HepG2 (cell line): ENCODE results near the gene ATP2A3. TPM values are rescaled to one million over a fixed set of nuclear protein-coding genes. Genes with fewer than 3 reads are reported as not detected.

ENCODE experiments used
- ATAC-seq: fragments of 200-7000 bp; cut with Tn5 transposase; 3 replicates; pipeline ENCODE4 v1.9.1; 2020; ENCODE audit warnings: mild to moderate bottlenecking, moderate library complexity
- BruUV-seq: library from RNA; stranded (reverse); fragments of 400-500 nt; replicated peaks from 2 replicates; lab custom pipeline; 2021; lab: Mats Ljungman, UMichigan
- CTCF ChIA-PET: fragments of 300-600 bp; formaldehyde crosslinking; extraction: SDS; loops from one replicate; lab custom pipeline; 2021; ENCODE audit warnings: low total read pairs, inconsistent platforms, low intra/inter-chr PET ratio; lab: Yijun Ruan, JAX
- POLR2A ChIA-PET: fragments of 350-600 bp; sonication (Branson Sonifier 250); formaldehyde crosslinking; loops from one replicate; lab custom pipeline; 2020; ENCODE audit warnings: antibody characterized with exemption, inconsistent platforms; lab: Yijun Ruan, JAX
- DNase-seq: peaks from one replicate; pipeline ENCODE4 v3.0.0-alpha.2; 2015; ENCODE audit warnings: low spot score
- FAIRE-seq: peaks from 3 replicates; lab custom pipeline; 2011; peaks lifted over from hg19 to GRCh38; lab: Jason Lieb, UNC
- H2AFZ ChIP-seq: one replicate; pipeline ENCODE4 v1.6.1; 2011; ENCODE audit warnings: low read length, inconsistent platforms
- H3K27ac ChIP-seq: fragments of 300-600 bp; 3 replicates; pipeline ENCODE4 v1.8.0; 2011; ENCODE audit warnings: mixed run types, mild to moderate bottlenecking, mixed read lengths, low read length, inconsistent platforms; ENCODE audit not compliant: insufficient read depth; ENCODE audit errors: extremely low read length
- H3K27me3 ChIP-seq, 2 experiments: fragments of 200-600 bp in 1 of 2; 2 replicates in 1 of 2; 3 replicates in 1 of 2; pipeline versions ENCODE4 v1.6.0 to v1.8.0; 2011; ENCODE audit warnings: low read length in 2 of 2, mild to moderate bottlenecking in 2 of 2, moderate library complexity in 2 of 2, inconsistent platforms in 1 of 2; ENCODE audit not compliant: insufficient read depth in 2 of 2, control insufficient read depth in 1 of 2
- H3K36me3 ChIP-seq, 2 experiments: fragments of 200-600 bp in 1 of 2; replicated peaks in 1 of 2; 2 replicates in 1 of 2; 3 replicates in 1 of 2; pipeline versions ENCODE4 v1.5.1 to v1.8.0; 2011; ENCODE audit warnings: low read length in 2 of 2, inconsistent platforms in 1 of 2; ENCODE audit not compliant: insufficient read depth in 2 of 2, control insufficient read depth in 1 of 2
- H3K4me1 ChIP-seq: 2 replicates; pipeline ENCODE4 v1.5.1; 2012; ENCODE audit warnings: low read length, inconsistent platforms; ENCODE audit not compliant: insufficient read depth
- H3K4me2 ChIP-seq: 2 replicates; pipeline ENCODE4 v1.6.0; 2011; ENCODE audit warnings: low read depth, low read length, inconsistent platforms
- H3K4me3 ChIP-seq, 3 experiments: fragments of 200-600 bp in 1 of 3; sonication (generic), shearing (Covaris generic) in 1 of 3; replicated peaks in 1 of 3; 2 replicates each; pipeline ENCODE4 v1.5.1; 2011 to 2016; ENCODE audit warnings: low read length in 3 of 3, inconsistent platforms in 2 of 3, low read depth in 2 of 3, mild to moderate bottlenecking in 2 of 3, control low read depth in 1 of 3, mixed read lengths in 1 of 3; ENCODE audit not compliant: insufficient read depth in 1 of 3
- H3K79me2 ChIP-seq: one replicate; pipeline ENCODE4 v1.6.1; 2011; ENCODE audit warnings: low read length, inconsistent platforms; ENCODE audit not compliant: insufficient read depth
- H3K9ac ChIP-seq: 2 replicates; pipeline ENCODE4 v1.6.0; 2011; ENCODE audit warnings: mild to moderate bottlenecking, low read depth, low read length, inconsistent platforms; ENCODE audit not compliant: insufficient read depth
- H3K9me3 ChIP-seq: 2 replicates; pipeline ENCODE4 v1.5.1; 2012; ENCODE audit warnings: mild to moderate bottlenecking, low read length
- H4K20me1 ChIP-seq: 2 replicates; pipeline ENCODE4 v1.6.0; 2011; ENCODE audit warnings: inconsistent platforms, mild to moderate bottlenecking, low read length, moderate library complexity; ENCODE audit not compliant: insufficient read depth
- ARNT ChIP-seq: fragments of 450-650 bp; IDR thresholded peaks from 2 replicates; pipeline ENCODE4 v1.6.1; 2017
- HNF4A ChIP-seq: sonication (generic); formaldehyde crosslinking; IDR thresholded peaks from 2 replicates; pipeline ENCODE4 v1.4.0; 2020; ENCODE audit warnings: missing genetic modification reagents
- IRF9 ChIP-seq: sonication (generic); formaldehyde crosslinking; IDR thresholded peaks from 2 replicates; pipeline ENCODE4 v1.8.0; 2022; ENCODE audit warnings: missing genetic modification reagents, mild to moderate bottlenecking, borderline replicate concordance
- KDM5B ChIP-seq: sonication (generic); formaldehyde crosslinking; IDR thresholded peaks from 2 replicates; pipeline ENCODE4 v1.4.0; 2020; ENCODE audit warnings: missing genetic modification reagents, mild to moderate bottlenecking, borderline replicate concordance
- MTF2 ChIP-seq: sonication (generic); formaldehyde crosslinking; IDR thresholded peaks from 2 replicates; pipeline ENCODE4 v1.5.0; 2020; ENCODE audit warnings: missing genetic modification reagents, borderline replicate concordance
- REXO4 ChIP-seq: sonication (generic); formaldehyde crosslinking; IDR thresholded peaks from 2 replicates; pipeline ENCODE4 v1.8.0; 2022; ENCODE audit warnings: missing genetic modification reagents, mild to moderate bottlenecking, borderline replicate concordance
- TBX2 ChIP-seq: sonication (generic); formaldehyde crosslinking; IDR thresholded peaks from 2 replicates; pipeline ENCODE4 v1.5.0; 2020; ENCODE audit warnings: missing genetic modification reagents, mild to moderate bottlenecking, borderline replicate concordance
- ZNF597 ChIP-seq: sonication (generic); formaldehyde crosslinking; IDR thresholded peaks from 2 replicates; pipeline ENCODE4 v1.5.0; 2020; ENCODE audit warnings: missing genetic modification reagents
- ZZZ3 ChIP-seq: sonication (generic); formaldehyde crosslinking; IDR thresholded peaks from 2 replicates; pipeline ENCODE4 v1.4.0; 2020; ENCODE audit warnings: missing genetic modification reagents, mild to moderate bottlenecking, borderline replicate concordance
- WGBS: methylation state at CpG from one replicate; pipeline ENCODE4 v1.1.6; 2017; ENCODE audit warnings: low lambda C conversion rate; 5-methylcytosine and 5-hydroxymethylcytosine counted together
- in situ Hi-C: cut with HindIII; loops from 2 replicates; pipeline ENCODE4 v1.10.0; 2017; ENCODE audit warnings: low pct_unique_long_range_greater_than_20kb; ENCODE audit not compliant: extremely low pct_ligation_motif_present
- intact Hi-C: fragments of 100-400 bp; cut with micrococcal nuclease; formaldehyde crosslinking; loops from one replicate; pipeline ENCODE4 v1.10.0; 2022; ENCODE audit not compliant: unreplicated experiment
- polyA plus RNA-seq, 8 experiments: library from polyadenylated mRNA; depleted of rRNA in 3 of 8; stranded (reverse) in 7 of 8; unstranded in 1 of 8; fragments of >200 nt; fragmentation: Illumina TruSeq in 4 of 8; extraction: Trizol in 4 of 8; gene quantifications; 2 replicates each; pipeline versions ENCODE4 v1.2.1 to v1.2.3, GENCODE V29; 2011 to 2016; ENCODE audit warnings: low read depth in 4 of 8, missing spikeins in 1 of 8, mixed read lengths in 1 of 8; ENCODE audit not compliant: insufficient read depth in 1 of 8
- total RNA-seq, 5 experiments: library from RNA; depleted of rRNA; stranded (reverse); fragments of >200 nt; fragmentation: Illumina TruSeq; extraction: Trizol; gene quantifications; 2 replicates each; pipeline ENCODE4 v1.2.3, GENCODE V29; 2016; ENCODE audit warnings: low read depth in 1 of 5

ATP2A3 gene
- total and polyA plus RNA-seq, 2 of the 13 experiments (the other 11 are each of a cell fraction or from before 2014, with no cell fraction given) = 0.07 TPM; not detected in 1

- BruUV-seq = no TSS peak
- ChIA-PET CTCF (no interaction called here), POLR2A (interaction anchor here (3.5 kb wide), 1 partner anchor 9 kb away, joined by 47 read pairs; no protein-coding TSS in a partner anchor)
- DNase-seq (no peak), ATAC-seq (no peak), FAIRE-seq (no peak)
- in situ Hi-C loops = no loop called here
- intact Hi-C loops = no loop called here
- Histone ChIP-seq H2AFZ (no peak overlapping the region), H3K4me2 (no peak overlapping the region), H3K9me3 (no peaks in the 10 kb centered on the region), H3K27ac (no peak overlapping the region), H3K4me3 (no peak overlapping the region), H4K20me1 (no peaks in the 10 kb centered on the region), H3K79me2 (no peaks in the 10 kb centered on the region), H3K36me3 (no peaks in the 10 kb centered on the region), H3K9ac (no peak overlapping the region), H3K4me1 (peaks cover 35% of the 10 kb centered on the region), H3K27me3 (peaks cover 0 to 19% of the 10 kb centered on the region in 2 experiments; a peak in 2 of 5 replicates)
- 28% methylated on average over 2 of the region's 2 CpGs for WGBS
- TF ChIP-seq ZZZ3 (CRISPR knock-in tag) (no peak), TBX2 (no peak), HNF4A (no peak), ARNT (no peak), KDM5B (no peak), MTF2 (CRISPR knock-in tag) (no peak), REXO4 (CRISPR knock-in tag) (no peak), IRF9 (CRISPR knock-in tag) (no peak), ZNF597 (CRISPR knock-in tag) (no peak)
These were observed 69.3 kb downstream of the ATP2A3 start for GRCh38 chr17:3894911-3895343.
